ENCODE measurements around the gene NKD2.

The NKD2 gene

GRCh38 chr5:994821-995220, 13.8 kb upstream of the NKD2 start:
- Histone ChIP-seq H3K4me1 (peaks cover 3% of the 10 kb centered on the region), H3K4me2 (ENCODE audit: low read length) (no peak overlapping the region), H2AFZ (no peak overlapping the region), H3K36me3 (ENCODE audit: control insufficient read depth, insufficient read depth, low read length) (no peaks in the 10 kb centered on the region), H3K9ac (no peak overlapping the region), H3K9me3 (ENCODE audit: control insufficient read depth, low read length) (no peaks in the 10 kb centered on the region), H3K79me2 (no peaks in the 10 kb centered on the region), H3K4me3 (ENCODE audit: low read depth, low read length) (no peak overlapping the region), H3K27me3 (ENCODE audit: control insufficient read depth, insufficient read depth, low read length) (no peaks in the 10 kb centered on the region), H3K27ac (no peak overlapping the region)
- TF ChIP-seq, protein P1, sequence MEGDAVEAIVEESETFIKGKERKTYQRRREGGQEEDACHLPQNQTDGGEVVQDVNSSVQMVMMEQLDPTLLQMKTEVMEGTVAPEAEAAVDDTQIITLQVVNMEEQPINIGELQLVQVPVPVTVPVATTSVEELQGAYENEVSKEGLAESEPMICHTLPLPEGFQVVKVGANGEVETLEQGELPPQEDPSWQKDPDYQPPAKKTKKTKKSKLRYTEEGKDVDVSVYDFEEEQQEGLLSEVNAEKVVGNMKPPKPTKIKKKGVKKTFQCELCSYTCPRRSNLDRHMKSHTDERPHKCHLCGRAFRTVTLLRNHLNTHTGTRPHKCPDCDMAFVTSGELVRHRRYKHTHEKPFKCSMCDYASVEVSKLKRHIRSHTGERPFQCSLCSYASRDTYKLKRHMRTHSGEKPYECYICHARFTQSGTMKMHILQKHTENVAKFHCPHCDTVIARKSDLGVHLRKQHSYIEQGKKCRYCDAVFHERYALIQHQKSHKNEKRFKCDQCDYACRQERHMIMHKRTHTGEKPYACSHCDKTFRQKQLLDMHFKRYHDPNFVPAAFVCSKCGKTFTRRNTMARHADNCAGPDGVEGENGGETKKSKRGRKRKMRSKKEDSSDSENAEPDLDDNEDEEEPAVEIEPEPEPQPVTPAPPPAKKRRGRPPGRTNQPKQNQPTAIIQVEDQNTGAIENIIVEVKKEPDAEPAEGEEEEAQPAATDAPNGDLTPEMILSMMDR (IDR thresholded peaks at IDR 0.05), result no peak

DNA sequence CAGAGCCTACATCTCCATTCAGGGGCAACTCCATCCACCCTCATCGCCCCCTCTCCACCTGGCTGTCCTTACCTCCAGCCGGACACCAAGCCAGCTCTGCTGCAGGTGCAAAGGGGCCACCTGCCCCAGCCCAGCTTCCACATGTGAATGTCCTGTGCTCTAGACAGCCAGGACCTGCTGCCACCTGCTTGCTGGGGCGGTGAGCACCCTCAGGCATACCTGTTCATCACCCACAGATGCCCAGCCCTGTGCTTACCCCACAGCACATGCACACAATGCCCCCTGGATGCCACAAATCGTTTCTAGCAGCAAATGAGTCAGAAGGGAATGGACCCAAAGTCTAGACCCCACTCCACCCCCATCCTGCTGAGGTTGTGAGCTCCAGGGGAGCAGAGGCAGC, 13.3 kb upstream of the NKD2 start:
- TF ChIP-seq, protein P1 (IDR thresholded peaks at IDR 0.05), result no peak
- Histone ChIP-seq H3K9ac (no peak overlapping the region), H3K27me3 (ENCODE audit: control insufficient read depth, insufficient read depth, low read length) (no peaks in the 10 kb centered on the region), H3K4me3 (ENCODE audit: low read depth, low read length) (no peak overlapping the region), H3K9me3 (ENCODE audit: control insufficient read depth, low read length) (no peaks in the 10 kb centered on the region), H2AFZ (no peak overlapping the region), H3K79me2 (no peaks in the 10 kb centered on the region), H3K36me3 (ENCODE audit: control insufficient read depth, insufficient read depth, low read length) (no peaks in the 10 kb centered on the region), H3K4me2 (ENCODE audit: low read length) (no peak overlapping the region), H3K27ac (no peak overlapping the region), H3K4me1 (peaks cover 3% of the 10 kb centered on the region)

DNA sequence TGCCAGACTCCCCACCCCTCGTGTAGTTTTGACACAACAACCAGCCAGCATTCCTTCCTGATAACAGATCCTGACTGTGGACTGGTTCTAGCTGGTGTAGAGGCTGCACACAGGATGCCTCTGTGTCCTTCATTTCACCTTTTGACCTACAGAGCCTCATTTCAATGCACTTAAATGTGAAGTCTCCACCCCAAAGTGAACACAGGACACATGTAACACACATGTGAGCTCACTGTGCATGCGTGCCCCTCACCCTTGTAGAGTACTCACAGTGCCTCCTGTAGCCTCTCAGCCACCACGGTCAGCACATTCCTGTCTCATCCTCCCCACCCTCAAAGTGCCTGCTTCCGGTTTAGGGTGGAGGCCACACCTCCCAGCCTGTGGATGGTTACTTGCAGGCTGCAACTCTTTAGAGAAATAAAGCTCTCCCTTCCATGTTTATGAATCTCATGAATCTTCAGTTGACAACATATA, 11.6 kb upstream of the NKD2 start:
- no peaks in the 10 kb centered on the region for H3K27me3 ChIP-seq (ENCODE audit: control insufficient read depth, insufficient read depth, low read length)
- H3K79me2 ChIP-seq, result no peaks in the 10 kb centered on the region
- peaks cover 3% of the 10 kb centered on the region for H3K4me1 ChIP-seq
- no peak overlapping the region for H3K27ac ChIP-seq
- H3K4me3 ChIP-seq (ENCODE audit: low read depth, low read length), result no peak overlapping the region
- H2AFZ ChIP-seq, result peak overlapping the region; percentile 57
- H3K36me3 ChIP-seq (ENCODE audit: control insufficient read depth, insufficient read depth, low read length), result no peaks in the 10 kb centered on the region
- TF ChIP-seq, protein P1 (IDR thresholded peaks at IDR 0.05), result no peak
- no peaks in the 10 kb centered on the region for H3K9me3 ChIP-seq (ENCODE audit: control insufficient read depth, low read length)
- peak overlapping the region; percentile 43 for H3K4me2 ChIP-seq (ENCODE audit: low read length)
- H3K9ac ChIP-seq, result no peak overlapping the region

DNA sequence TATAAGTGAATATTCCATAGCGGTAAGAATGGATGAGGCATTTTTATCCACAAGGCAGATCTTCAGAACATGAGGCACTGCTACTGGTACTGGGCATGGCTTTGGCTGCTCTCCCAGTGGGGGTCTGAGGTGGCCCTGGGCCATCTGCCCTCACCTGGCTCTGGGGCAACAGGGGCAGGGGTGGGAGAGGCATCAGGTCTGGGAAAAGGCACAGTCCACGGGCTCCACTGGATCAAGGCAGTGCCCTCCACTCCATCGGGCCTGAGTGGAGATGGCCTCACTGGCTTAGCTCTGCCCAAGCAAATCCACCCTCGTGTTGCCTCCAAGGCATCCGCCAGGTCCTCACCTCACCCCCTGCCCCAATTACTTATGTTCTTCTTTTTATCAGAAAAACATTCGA, 10.9 kb upstream of the NKD2 start:
- Histone ChIP-seq H3K79me2 (no peaks in the 10 kb centered on the region), H3K27me3 (ENCODE audit: control insufficient read depth, insufficient read depth, low read length) (no peaks in the 10 kb centered on the region), H3K9me3 (ENCODE audit: control insufficient read depth, low read length) (no peaks in the 10 kb centered on the region), H3K9ac (no peak overlapping the region), H3K36me3 (ENCODE audit: control insufficient read depth, insufficient read depth, low read length) (no peaks in the 10 kb centered on the region), H2AFZ (no peak overlapping the region), H3K27ac (no peak overlapping the region), H3K4me2 (ENCODE audit: low read length) (no peak overlapping the region), H3K4me3 (ENCODE audit: low read depth, low read length) (no peak overlapping the region), H3K4me1 (peaks cover 3% of the 10 kb centered on the region)
- TF ChIP-seq, protein P1 (IDR thresholded peaks at IDR 0.05), result no peak

- Histone ChIP-seq H3K9ac (no peak overlapping the region), H3K4me2 (ENCODE audit: low read length) (no peak overlapping the region), H3K27me3 (ENCODE audit: control insufficient read depth, insufficient read depth, low read length) (no peaks in the 10 kb centered on the region), H2AFZ (no peak overlapping the region), H3K9me3 (ENCODE audit: control insufficient read depth, low read length) (no peaks in the 10 kb centered on the region), H3K36me3 (ENCODE audit: control insufficient read depth, insufficient read depth, low read length) (no peaks in the 10 kb centered on the region), H3K27ac (no peak overlapping the region), H3K4me1 (peaks cover 3% of the 10 kb centered on the region), H3K79me2 (no peaks in the 10 kb centered on the region), H3K4me3 (ENCODE audit: low read depth, low read length) (no peak overlapping the region)
- TF ChIP-seq, protein P1 (IDR thresholded peaks at IDR 0.05), result no peak
These were observed 10.2 kb upstream of the NKD2 start for GRCh38 chr5:998246-999031.

All from parathyroid adenoma (tissue), 2 donors.